ENCODE results near the gene ZNF691.
"Not testable (repeated sequence)": the region's sequence is repeated elsewhere in the genome, so short reads cannot be mapped to it uniquely, and the experiment has no call there.

Gene ZNF691

GRCh38 chr1:42853116-42853884 is 6.9 kb downstream of the ZNF691 start:
- DNase-seq (ENCODE audit: extremely low read depth, low read depth), result no peak
- H3K4me3 ChIP-seq (replicated peaks; ENCODE audit: low read depth, low read length), result no peak overlapping the region
- no peak for TF ChIP-seq CTCF (IDR thresholded peaks at IDR 0.05; ENCODE audit: low read depth, low read length, missing control alignments)

GRCh38 chr1:42856554-42856953 is 10.1 kb downstream of the ZNF691 start:
- H3K4me3 ChIP-seq (replicated peaks; ENCODE audit: low read depth, low read length); DNase-seq (ENCODE audit: extremely low read depth, low read depth): not testable (repeated sequence)

DNA sequence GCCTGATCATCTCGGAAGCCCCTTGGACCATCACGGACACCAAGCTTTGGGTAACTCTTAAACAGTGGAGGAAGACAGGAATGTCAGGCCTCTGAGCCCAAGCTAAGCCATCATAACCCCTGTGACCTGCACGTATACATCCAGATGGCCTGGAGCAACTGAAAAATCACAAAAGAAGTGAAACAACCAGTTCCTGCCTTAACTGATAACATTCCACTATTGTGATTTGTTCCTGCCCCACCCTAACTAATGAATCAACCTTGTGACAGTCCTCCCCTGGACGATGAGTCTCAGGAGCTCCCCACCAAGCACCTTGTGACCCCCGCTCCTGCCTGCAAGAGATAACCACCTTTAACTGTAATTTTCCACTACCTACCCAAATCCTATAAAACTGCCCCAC is 13.0 kb downstream of the ZNF691 start:
- not testable (repeated sequence) for DNase-seq (ENCODE audit: extremely low read depth, low read depth); H3K4me3 ChIP-seq (replicated peaks; ENCODE audit: low read depth, low read length)

DNA sequence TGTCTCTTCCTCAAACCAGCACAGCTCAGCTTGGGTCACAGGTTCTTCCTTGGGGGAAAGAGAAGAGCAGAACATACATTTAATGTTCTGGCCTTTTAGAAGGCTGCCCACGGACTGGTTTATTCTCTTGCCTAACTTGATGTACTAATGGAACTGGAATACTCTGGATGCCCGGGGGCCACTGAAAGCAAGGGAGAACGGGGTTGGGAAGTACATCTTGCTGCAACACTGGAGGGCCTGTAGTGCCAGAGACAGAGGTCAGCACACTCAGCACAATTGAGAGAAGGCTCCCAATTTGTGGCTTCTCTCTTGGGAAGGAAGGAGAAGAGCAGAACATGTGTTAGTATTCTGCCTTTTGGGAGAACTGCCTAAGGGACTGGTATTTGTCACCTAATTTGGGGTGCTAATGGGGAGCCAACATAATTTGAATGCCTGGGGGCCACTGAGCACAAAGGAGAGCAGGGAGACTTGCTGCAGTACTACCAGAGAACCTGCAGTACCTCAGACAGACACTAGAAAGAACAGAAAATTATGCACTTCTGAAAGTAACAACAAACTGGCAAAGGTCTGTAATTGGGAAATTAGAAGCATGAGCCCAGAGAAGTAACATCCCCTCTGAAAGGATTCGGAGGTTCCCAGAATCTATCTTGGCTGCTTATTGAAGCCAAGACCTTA is 14.1 kb downstream of the ZNF691 start:
- no peak for DNase-seq (ENCODE audit: extremely low read depth, low read depth)
- no peak for TF ChIP-seq CTCF (IDR thresholded peaks at IDR 0.05; ENCODE audit: low read depth, low read length, missing control alignments)

GRCh38 chr1:42861014-42861399 is 14.6 kb downstream of the ZNF691 start:
- TF ChIP-seq CTCF (IDR thresholded peaks at IDR 0.05; ENCODE audit: low read depth, low read length, missing control alignments), result no peak
- H3K4me3 ChIP-seq (replicated peaks; ENCODE audit: low read depth, low read length), result no peak overlapping the region
- no peak for DNase-seq (ENCODE audit: extremely low read depth, low read depth)

More for the DNA sequence above, 14.1 kb downstream of the ZNF691 start:
- H3K4me3 ChIP-seq (replicated peaks; ENCODE audit: low read depth, low read length), result no peak overlapping the region

GRCh38 chr1:42866549-42866948 is 20.1 kb downstream of the ZNF691 start:
- H3K4me3 ChIP-seq (replicated peaks; ENCODE audit: low read depth, low read length), result no peak overlapping the region
- DNase-seq (ENCODE audit: extremely low read depth, low read depth), result no peak
- no peak for TF ChIP-seq CTCF (IDR thresholded peaks at IDR 0.05; ENCODE audit: low read depth, low read length, missing control alignments)

GRCh38 chr1:42868466-42868865 is 22.1 kb downstream of the ZNF691 start:
- H3K4me3 ChIP-seq (replicated peaks; ENCODE audit: low read depth, low read length); DNase-seq (ENCODE audit: extremely low read depth, low read depth): not testable (repeated sequence)

DNA sequence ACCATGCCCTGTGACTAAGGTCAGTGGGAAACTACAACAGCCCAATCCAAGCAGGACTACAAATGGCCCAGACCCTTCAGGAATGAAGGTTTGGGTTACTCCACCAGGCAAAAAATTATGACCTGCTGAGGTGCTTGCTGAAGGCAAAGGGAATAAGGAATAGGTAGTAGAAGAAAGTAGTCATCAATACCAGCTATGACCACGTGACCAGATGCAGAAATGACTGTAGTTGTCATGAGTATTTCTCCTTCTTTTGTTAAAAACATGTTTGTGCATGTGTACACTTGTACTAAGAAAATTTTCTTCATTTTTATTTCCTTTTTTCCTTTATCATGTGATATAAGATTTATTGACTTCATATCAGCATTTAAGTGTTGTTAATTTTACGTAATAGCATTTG is 22.8 kb downstream of the ZNF691 start:
- DNase-seq (ENCODE audit: extremely low read depth, low read depth); H3K4me3 ChIP-seq (replicated peaks; ENCODE audit: low read depth, low read length): not testable (repeated sequence)

DNA sequence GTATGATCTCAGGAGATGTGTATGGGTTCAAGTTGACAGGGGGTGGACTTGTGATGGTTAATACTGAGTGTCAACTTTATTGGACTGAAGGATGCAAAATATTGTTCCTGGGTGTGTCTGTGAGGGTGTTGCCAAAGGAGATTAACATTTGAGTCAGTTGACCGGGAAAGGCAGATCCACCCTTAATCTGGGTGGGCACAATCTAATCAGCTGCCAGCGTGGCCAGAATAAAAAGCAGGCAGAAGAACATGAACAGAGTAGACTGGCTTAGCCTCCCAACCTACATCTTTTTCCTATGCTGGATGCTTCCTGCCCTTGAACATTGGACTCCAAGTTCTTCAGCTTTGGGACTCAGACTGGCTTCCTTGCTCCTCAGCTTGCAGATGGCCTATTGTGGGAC is 23.3 kb downstream of the ZNF691 start:
- DNase-seq (ENCODE audit: extremely low read depth, low read depth); H3K4me3 ChIP-seq (replicated peaks; ENCODE audit: low read depth, low read length): not testable (repeated sequence)

GRCh38 chr1:42873108-42873507 is 26.7 kb downstream of the ZNF691 start:
- H3K4me3 ChIP-seq (replicated peaks; ENCODE audit: low read depth, low read length); DNase-seq (ENCODE audit: extremely low read depth, low read depth): not testable (repeated sequence)
